K562 (cell line): ENCODE data around the gene LPGAT1. TPM values are rescaled to one million over a fixed set of nuclear protein-coding genes. Genes with fewer than 3 reads are reported as not detected.

Experiments used
- BCL6 ChIP-seq: fragments of 250-450 bp; sonication (Bioruptor Pico); IDR thresholded peaks from 2 replicates; pipeline ENCODE4 v1.4.0; 2020
- BHLHE40 ChIP-seq: IDR thresholded peaks from 2 replicates; pipeline ENCODE4 v1.6.1; 2011; ENCODE audit warnings: low read length, improper control_type of control experiment
- ETS2 ChIP-seq: IDR thresholded peaks from 2 replicates; pipeline ENCODE4 v1.6.1; 2016; ENCODE audit warnings: borderline replicate concordance, missing genetic modification characterization, mild to moderate bottlenecking, moderate library complexity, missing compliant biosample characterization; ENCODE audit not compliant: poor library complexity, severe bottlenecking
- FOXA1 ChIP-seq: fragments of 450-650 bp; IDR thresholded peaks from 2 replicates; pipeline ENCODE4 v1.6.1; 2016; ENCODE audit warnings: mild to moderate bottlenecking, borderline replicate concordance
- GABPA ChIP-seq: fragments of 200-800 bp; sonication (Bioruptor generic); conservative IDR thresholded peaks from 2 replicates; pipeline ENCODE4 v1.6.1; 2016; ENCODE audit warnings: low read depth, missing genetic modification characterization, missing compliant biosample characterization
- HCFC1 ChIP-seq: IDR thresholded peaks from 2 replicates; pipeline ENCODE4 v1.6.1; 2012; ENCODE audit warnings: low read depth, low read length, improper control_type of control experiment
- HEY1 ChIP-seq: fragments of 250-450 bp; sonication (Bioruptor Pico); IDR thresholded peaks from 2 replicates; pipeline ENCODE4 v1.5.0; 2020; ENCODE audit warnings: mild to moderate bottlenecking, moderate library complexity, borderline replicate concordance
- ILK ChIP-seq: fragments of 450-650 bp; IDR thresholded peaks from 2 replicates; pipeline ENCODE4 v1.6.1; 2016; ENCODE audit warnings: missing genetic modification characterization, low read depth, mild to moderate bottlenecking, missing compliant biosample characterization, moderate library complexity, borderline replicate concordance
- JUND ChIP-seq, 2 experiments: IDR thresholded peaks; 2 replicates in 1 of 2; 3 replicates in 1 of 2; pipeline ENCODE4 v1.6.1; 2011; ENCODE audit warnings: borderline replicate concordance in 2 of 2, low read depth in 2 of 2, low read length in 2 of 2, improper control_type of control experiment in 1 of 2, missing biosample characterization in 1 of 2, missing genetic modification characterization in 1 of 2, missing genetic modification reagents in 1 of 2
- KLF1 ChIP-seq: fragments of 450-650 bp; IDR thresholded peaks from 2 replicates; pipeline ENCODE4 v1.6.1; 2016; ENCODE audit warnings: missing genetic modification characterization, missing compliant biosample characterization
- MBD2 ChIP-seq: sonication (generic); IDR thresholded peaks from 2 replicates; pipeline ENCODE4 v1.6.1; 2016; ENCODE audit warnings: low read depth, borderline replicate concordance
- NFATC3 ChIP-seq: fragments of 450-650 bp; IDR thresholded peaks from 2 replicates; pipeline ENCODE4 v1.6.1; 2017; ENCODE audit warnings: mild to moderate bottlenecking
- NR4A1 ChIP-seq, 2 experiments: fragments of 250-450 bp in 1 of 2; fragments of 450-650 bp in 1 of 2; sonication (Bioruptor Pico) in 1 of 2; IDR thresholded peaks; 2 replicates each; pipeline versions ENCODE4 v1.4.0 to v1.6.1; 2016 to 2020; ENCODE audit warnings: mild to moderate bottlenecking in 2 of 2, missing compliant biosample characterization in 1 of 2, missing genetic modification characterization in 1 of 2, moderate library complexity in 1 of 2
- PCBP1 ChIP-seq: fragments of 200-400 bp; formaldehyde crosslinking; IDR thresholded peaks from 2 replicates; pipeline ENCODE4 v1.6.1; 2018; ENCODE audit warnings: mild to moderate bottlenecking, low read depth, low read length; ENCODE audit not compliant: poor library complexity, severe bottlenecking
- PML ChIP-seq: IDR thresholded peaks from 2 replicates; pipeline ENCODE4 v1.6.1; 2012; ENCODE audit warnings: low read length, inconsistent platforms
- PTTG1 ChIP-seq: fragments of 450-650 bp; IDR thresholded peaks from 2 replicates; pipeline ENCODE4 v1.6.1; 2016; ENCODE audit warnings: low read depth, mild to moderate bottlenecking, missing genetic modification characterization, missing compliant biosample characterization
- RAD51 ChIP-seq: fragments of 450-650 bp; IDR thresholded peaks from 2 replicates; pipeline ENCODE4 v1.7.1; 2016; ENCODE audit warnings: low read depth, mild to moderate bottlenecking, borderline replicate concordance
- TRIM24 ChIP-seq, 2 experiments: fragments of 450-650 bp; IDR thresholded peaks; 2 replicates each; pipeline ENCODE4 v1.6.1; 2016
- XRCC3 ChIP-seq: fragments of 450-650 bp; IDR thresholded peaks from 2 replicates; pipeline ENCODE4 v1.6.1; 2017; ENCODE audit warnings: mild to moderate bottlenecking, moderate library complexity
- ZFP36 ChIP-seq: fragments of 150-350 bp; IDR thresholded peaks from 2 replicates; pipeline ENCODE4 v1.6.1; 2018; ENCODE audit warnings: low read length, low read depth; ENCODE audit not compliant: partially characterized antibody
- ZNF12 ChIP-seq: sonication (generic); formaldehyde crosslinking; IDR thresholded peaks from 2 replicates; pipeline ENCODE4 v1.4.0; 2020; ENCODE audit warnings: mild to moderate bottlenecking, missing genetic modification reagents
- ZNF134 ChIP-seq: fragments of 250-450 bp; sonication (Bioruptor Pico); conservative IDR thresholded peaks from 2 replicates; pipeline ENCODE4 v1.4.0; 2020
- ZNF239 ChIP-seq: fragments of 250-450 bp; sonication (Bioruptor Pico); IDR thresholded peaks from 2 replicates; pipeline ENCODE4 v1.4.0; 2020; ENCODE audit warnings: mild to moderate bottlenecking
- polyA plus RNA-seq, 8 experiments: library from polyadenylated mRNA; depleted of rRNA in 4 of 8; stranded (reverse) in 5 of 8; unstranded in 3 of 8; fragments of >200 nt; fragmentation: Nextera tagmentation in 2 of 8; fragmentation: Illumina TruSeq in 1 of 8; extraction: Ambion mirVana in 2 of 8; extraction: Trizol in 1 of 8; gene quantifications; 2 replicates each; pipeline versions ENCODE4 v1.2.1 to v1.2.3, GENCODE V29; 2011 to 2014; ENCODE audit warnings: inconsistent platforms in 1 of 8, missing spikeins in 1 of 8
- total RNA-seq, 7 experiments: library from RNA; depleted of rRNA in 6 of 7; stranded (reverse); fragments of >200 nt in 6 of 7; fragmentation: Illumina TruSeq in 2 of 7; extraction: Trizol in 2 of 7; gene quantifications; 2 replicates each; pipeline versions ENCODE4 v1.2.1 to v1.2.3, GENCODE V29; 2011 to 2021; ENCODE audit warnings: low replicate concordance in 1 of 7
- TF ChIP-seq, protein P1 (sequence below): IDR thresholded peaks from 2 replicates; pipeline ENCODE4 v1.6.1; 2011; ENCODE audit not compliant: insufficient read length; ENCODE audit errors: extremely low read depth
- TF ChIP-seq, protein P2 (sequence below): sonication (generic); formaldehyde crosslinking; IDR thresholded peaks from 2 replicates; pipeline ENCODE4 v1.8.1; 2022; ENCODE audit warnings: missing genetic modification reagents
- TF ChIP-seq, protein P3 (sequence below): fragments of 450-650 bp; formaldehyde crosslinking; IDR thresholded peaks from 2 replicates; pipeline ENCODE4 v1.4.0; 2020; ENCODE audit warnings: mild to moderate bottlenecking, moderate library complexity

LPGAT1 gene
- total and polyA plus RNA-seq, 9 of the 15 experiments (the other 6 are each of a cell fraction or from before 2014, with no cell fraction given), result 5.7 to 31.4 (median 16.3) TPM

DNA sequence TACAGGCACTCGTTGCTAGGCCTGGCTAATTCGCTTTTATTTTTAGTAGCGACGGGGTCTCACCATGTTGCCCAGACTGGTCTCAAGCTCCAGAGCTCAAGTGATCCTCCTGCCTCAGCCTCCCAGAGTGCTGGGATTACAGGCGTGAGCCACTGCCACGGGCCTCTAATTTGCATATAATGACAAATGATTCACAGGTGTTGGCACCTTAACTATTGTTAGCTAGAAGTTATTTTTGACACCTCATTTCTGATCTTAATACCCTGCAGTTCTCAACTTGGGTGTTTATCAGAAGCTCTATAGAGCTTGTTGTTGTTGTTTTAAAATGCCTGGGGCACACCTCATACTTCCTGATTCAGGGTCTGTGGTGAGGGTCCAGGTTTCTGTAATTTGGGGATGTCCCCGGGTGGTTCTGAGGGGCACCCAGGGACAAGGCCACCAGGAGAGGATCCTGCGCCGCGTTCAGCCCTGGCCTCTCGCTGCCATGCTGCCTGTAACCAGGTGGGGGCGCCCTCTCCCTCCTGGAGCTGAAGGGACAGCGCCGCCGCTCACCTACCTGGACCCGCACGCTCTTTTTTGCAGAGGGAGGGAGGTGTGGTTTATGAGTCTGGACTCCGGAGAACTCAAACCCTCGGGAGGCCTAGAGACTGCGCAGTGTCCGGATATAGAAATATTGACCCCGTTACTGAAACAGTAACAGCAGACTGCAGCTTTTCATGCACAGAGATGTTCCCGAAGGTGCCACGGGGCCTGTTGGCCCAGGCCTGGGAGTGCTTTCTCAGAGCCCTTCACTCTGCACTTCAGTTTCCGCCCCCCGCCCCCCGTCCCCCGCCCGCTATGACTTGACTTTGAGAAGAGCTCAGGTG lies 132.2 kb downstream of the LPGAT1 start (continued):
- TF ChIP-seq MBD2 (no peak), RAD51 (no peak), NR4A1 (CRISPR knock-in tag; IDR thresholded peaks at IDR 0.05) (peak; percentile 31; the same call in 1 of the 2 replicates), NR4A1 (tag; IDR thresholded peaks at IDR 0.05) (peak; percentile 30; the same call in 1 of the 2 replicates), ZNF239 (CRISPR knock-in tag) (no peak), HCFC1 (peak; percentile 40; the same call in 1 of the 2 replicates), ZNF134 (CRISPR knock-in tag) (no peak), BCL6 (no peak), PTTG1 (tag) (no peak), PML (no peak), XRCC3 (no peak), FOXA1 (no peak), ETS2 (no peak), PCBP1 (no peak), GABPA (tag) (no peak), HEY1 (CRISPR knock-in tag) (no peak), JUND (IDR thresholded peaks at IDR 0.05; ENCODE audit: borderline replicate concordance, low read depth, low read length) (peak; percentile 68), JUND (tag; IDR thresholded peaks at IDR 0.05; ENCODE audit: borderline replicate concordance, low read depth, low read length) (no peak; the same call in 2 of the 3 replicates), KLF1 (tag) (no peak), ILK (tag) (no peak), NFATC3 (no peak), TRIM24 (IDR thresholded peaks at IDR 0.05) (no peak), ZFP36 (no peak), BHLHE40 (peak; percentile 67), ZNF12 (CRISPR knock-in tag) (no peak)
- TF ChIP-seq, protein P1, sequence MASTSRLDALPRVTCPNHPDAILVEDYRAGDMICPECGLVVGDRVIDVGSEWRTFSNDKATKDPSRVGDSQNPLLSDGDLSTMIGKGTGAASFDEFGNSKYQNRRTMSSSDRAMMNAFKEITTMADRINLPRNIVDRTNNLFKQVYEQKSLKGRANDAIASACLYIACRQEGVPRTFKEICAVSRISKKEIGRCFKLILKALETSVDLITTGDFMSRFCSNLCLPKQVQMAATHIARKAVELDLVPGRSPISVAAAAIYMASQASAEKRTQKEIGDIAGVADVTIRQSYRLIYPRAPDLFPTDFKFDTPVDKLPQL, result no peak
- TF ChIP-seq, protein P2, sequence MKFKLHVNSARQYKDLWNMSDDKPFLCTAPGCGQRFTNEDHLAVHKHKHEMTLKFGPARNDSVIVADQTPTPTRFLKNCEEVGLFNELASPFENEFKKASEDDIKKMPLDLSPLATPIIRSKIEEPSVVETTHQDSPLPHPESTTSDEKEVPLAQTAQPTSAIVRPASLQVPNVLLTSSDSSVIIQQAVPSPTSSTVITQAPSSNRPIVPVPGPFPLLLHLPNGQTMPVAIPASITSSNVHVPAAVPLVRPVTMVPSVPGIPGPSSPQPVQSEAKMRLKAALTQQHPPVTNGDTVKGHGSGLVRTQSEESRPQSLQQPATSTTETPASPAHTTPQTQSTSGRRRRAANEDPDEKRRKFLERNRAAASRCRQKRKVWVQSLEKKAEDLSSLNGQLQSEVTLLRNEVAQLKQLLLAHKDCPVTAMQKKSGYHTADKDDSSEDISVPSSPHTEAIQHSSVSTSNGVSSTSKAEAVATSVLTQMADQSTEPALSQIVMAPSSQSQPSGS, result no peak
- TF ChIP-seq, protein P3, sequence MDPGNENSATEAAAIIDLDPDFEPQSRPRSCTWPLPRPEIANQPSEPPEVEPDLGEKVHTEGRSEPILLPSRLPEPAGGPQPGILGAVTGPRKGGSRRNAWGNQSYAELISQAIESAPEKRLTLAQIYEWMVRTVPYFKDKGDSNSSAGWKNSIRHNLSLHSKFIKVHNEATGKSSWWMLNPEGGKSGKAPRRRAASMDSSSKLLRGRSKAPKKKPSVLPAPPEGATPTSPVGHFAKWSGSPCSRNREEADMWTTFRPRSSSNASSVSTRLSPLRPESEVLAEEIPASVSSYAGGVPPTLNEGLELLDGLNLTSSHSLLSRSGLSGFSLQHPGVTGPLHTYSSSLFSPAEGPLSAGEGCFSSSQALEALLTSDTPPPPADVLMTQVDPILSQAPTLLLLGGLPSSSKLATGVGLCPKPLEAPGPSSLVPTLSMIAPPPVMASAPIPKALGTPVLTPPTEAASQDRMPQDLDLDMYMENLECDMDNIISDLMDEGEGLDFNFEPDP (CRISPR knock-in tag), result no peak
